ENCODE results near the gene SP8. TPM values are rescaled to one million over a fixed set of nuclear protein-coding genes. Genes with fewer than 3 reads are reported as not detected.

The SP8 gene
- total and polyA plus RNA-seq, 9 donors: 0.18 TPM; not detected in 8

DNA sequence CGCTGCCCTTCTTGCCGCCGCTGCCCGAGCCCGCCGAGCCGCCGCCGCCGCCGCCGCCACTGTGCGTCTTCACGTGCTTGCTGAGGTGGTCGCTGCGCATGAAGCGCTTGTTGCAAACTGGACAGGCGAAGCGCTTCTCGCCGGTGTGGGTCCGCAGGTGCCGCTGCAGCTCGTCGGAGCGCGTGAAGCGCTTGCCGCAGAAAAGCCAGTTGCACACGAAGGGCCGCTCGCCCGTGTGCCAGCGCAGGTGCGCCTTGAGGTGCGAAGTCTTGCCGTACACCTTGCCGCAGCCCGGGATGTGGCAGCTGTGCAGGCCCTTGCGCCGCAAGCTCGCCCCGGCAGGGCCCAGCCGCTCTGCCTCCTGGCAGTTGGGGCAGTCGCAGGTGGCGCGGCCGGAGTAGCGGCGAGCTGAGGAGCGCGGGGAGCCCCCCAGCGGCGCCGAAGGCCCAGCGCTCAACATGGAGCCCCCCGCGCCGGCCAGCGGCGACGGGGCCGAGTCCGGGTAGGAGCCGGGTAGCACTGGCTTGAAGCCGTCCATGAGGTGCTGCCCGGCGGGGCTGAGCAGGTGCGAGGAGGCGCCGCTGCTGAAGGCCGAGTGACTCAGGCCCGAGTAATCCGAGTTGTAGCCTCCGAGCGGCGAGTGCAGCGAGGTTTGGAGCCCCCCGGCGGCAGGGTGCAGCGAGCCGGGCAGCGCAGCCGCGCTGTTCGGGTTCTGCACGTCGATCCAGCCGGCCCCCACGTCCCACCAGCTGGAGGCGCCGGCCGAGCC, 2.1 kb downstream of the SP8 start:
- no peak overlapping the region for H3K27ac ChIP-seq
- TF ChIP-seq POLR2A (IDR thresholded peaks at IDR 0.05) (no peak), EP300 (IDR thresholded peaks at IDR 0.05) (no peak)
- TF ChIP-seq, protein P1, sequence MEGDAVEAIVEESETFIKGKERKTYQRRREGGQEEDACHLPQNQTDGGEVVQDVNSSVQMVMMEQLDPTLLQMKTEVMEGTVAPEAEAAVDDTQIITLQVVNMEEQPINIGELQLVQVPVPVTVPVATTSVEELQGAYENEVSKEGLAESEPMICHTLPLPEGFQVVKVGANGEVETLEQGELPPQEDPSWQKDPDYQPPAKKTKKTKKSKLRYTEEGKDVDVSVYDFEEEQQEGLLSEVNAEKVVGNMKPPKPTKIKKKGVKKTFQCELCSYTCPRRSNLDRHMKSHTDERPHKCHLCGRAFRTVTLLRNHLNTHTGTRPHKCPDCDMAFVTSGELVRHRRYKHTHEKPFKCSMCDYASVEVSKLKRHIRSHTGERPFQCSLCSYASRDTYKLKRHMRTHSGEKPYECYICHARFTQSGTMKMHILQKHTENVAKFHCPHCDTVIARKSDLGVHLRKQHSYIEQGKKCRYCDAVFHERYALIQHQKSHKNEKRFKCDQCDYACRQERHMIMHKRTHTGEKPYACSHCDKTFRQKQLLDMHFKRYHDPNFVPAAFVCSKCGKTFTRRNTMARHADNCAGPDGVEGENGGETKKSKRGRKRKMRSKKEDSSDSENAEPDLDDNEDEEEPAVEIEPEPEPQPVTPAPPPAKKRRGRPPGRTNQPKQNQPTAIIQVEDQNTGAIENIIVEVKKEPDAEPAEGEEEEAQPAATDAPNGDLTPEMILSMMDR (IDR thresholded peaks at IDR 0.05): no peak
- H3K27me3 ChIP-seq: no peaks in the 10 kb centered on the region
- intact Hi-C loops (cut with DNase I): no loop called here
- peaks cover 0 to 3% of the 10 kb centered on the region in 2 donors for H3K9me3 ChIP-seq
- no peaks in the 10 kb centered on the region for H3K36me3 ChIP-seq
- no peak for DNase-seq
- no peak overlapping the region for H3K4me3 ChIP-seq
- peaks cover 14% of the 10 kb centered on the region for H3K4me1 ChIP-seq (ENCODE audit: insufficient read depth)
- WGBS, 3 donors: 2 to 5% (median 4%) methylated on average over 40 to 93 of the region's 93 CpGs

DNA sequence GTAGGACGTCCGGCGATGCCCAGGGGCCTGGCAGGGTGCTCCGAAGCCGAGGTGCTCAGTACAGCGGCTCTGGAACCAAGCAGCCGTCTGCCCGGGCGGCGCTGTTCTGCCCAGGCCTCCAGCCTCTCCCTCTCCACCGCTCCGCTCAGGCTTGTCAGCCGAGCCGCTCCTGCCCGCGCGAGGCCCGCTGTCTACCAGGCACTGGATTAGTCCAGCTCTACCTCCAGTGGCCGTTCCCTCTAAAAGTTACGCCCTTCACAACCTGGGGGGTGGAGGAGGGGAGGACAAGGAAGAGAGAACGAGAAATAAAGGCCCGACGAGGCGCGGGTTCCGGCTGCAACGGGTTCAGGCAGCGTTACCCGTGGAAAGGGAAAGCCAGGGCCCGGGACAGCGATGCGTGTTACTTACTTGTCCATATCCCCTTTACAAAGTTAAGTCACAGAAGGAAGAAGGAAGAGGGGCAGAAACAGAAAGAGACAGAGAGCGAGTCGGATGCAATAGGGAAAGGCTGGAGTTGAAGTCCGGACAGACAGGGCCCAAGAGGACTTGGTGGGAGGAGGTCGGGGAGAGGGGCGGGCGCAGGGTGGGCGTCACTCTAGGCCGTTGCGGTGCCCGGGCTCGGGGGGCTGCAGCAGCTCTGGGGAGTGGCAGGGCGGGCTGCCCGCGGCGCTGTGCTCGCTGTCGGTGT, 2.8 kb downstream of the SP8 start:
- 2% methylated on average over 47 to 49 of the region's 49 CpGs for WGBS, 3 donors
- intact Hi-C loops (cut with DNase I): no loop called here
- DNase-seq: no peak

DNA sequence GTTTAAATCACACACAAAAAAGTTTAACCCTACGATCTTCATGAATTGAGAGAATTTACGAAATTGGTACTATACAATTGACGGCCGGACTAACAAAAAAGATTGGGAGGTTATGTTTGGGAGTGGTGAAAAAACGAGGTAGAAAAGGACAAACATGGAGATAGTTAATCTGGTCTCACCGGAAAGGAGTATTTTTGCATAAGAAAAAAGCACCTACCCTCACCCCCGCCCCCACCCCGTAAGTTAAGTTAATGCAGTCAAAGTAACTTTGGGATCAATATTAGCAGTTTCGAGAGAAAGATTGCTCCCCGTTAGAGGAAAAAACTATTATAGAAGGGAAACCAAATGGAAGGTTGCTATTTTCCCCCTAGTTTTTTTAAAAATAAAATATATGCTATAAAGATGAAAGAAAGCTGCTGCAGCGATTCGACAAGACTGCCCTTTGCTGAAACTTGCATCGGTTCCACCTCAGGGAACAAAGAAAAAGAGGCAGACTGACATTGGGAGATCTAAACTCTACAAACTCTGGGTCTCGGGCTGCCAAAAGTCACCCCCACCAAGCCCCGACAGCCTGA, 3.5 kb downstream of the SP8 start:
- Histone ChIP-seq H3K9me3 (peaks cover 0 to 3% of the 10 kb centered on the region in 2 donors), H3K4me3 (no peak overlapping the region), H3K27me3 (no peaks in the 10 kb centered on the region), H3K4me1 (ENCODE audit: insufficient read depth) (peaks cover 14% of the 10 kb centered on the region), H3K27ac (no peak overlapping the region), H3K36me3 (no peaks in the 10 kb centered on the region)
- TF ChIP-seq POLR2A (IDR thresholded peaks at IDR 0.05): no peak
- TF ChIP-seq, protein P1 (IDR thresholded peaks at IDR 0.05): no peak
- no peak for TF ChIP-seq EP300 (IDR thresholded peaks at IDR 0.05)
- DNase-seq: no peak
- 13 to 18% (median 17%) methylated on average over 15 of the region's 15 CpGs for WGBS, 3 donors
- intact Hi-C loops (cut with DNase I): no loop called here

More for the DNA sequence above, 2.8 kb downstream of the SP8 start:
- Histone ChIP-seq H3K4me1 (ENCODE audit: insufficient read depth) (peaks cover 14% of the 10 kb centered on the region), H3K36me3 (no peaks in the 10 kb centered on the region), H3K27ac (no peak overlapping the region), H3K27me3 (no peaks in the 10 kb centered on the region), H3K9me3 (peaks cover 0 to 3% of the 10 kb centered on the region in 2 donors), H3K4me3 (no peak overlapping the region)
- TF ChIP-seq POLR2A (IDR thresholded peaks at IDR 0.05) (no peak), EP300 (IDR thresholded peaks at IDR 0.05) (no peak)
- TF ChIP-seq, protein P1 (IDR thresholded peaks at IDR 0.05): no peak

GRCh38 chr7:20779041-20779440, 7.6 kb downstream of the SP8 start:
- peaks cover 2% of the 10 kb centered on the region for H3K27me3 ChIP-seq
- peaks cover 1% of the 10 kb centered on the region for H3K4me1 ChIP-seq (ENCODE audit: insufficient read depth)
- TF ChIP-seq POLR2A (IDR thresholded peaks at IDR 0.05) (no peak), EP300 (IDR thresholded peaks at IDR 0.05) (no peak)
- TF ChIP-seq, protein P1 (IDR thresholded peaks at IDR 0.05): no peak
- no peaks in the 10 kb centered on the region for H3K36me3 ChIP-seq
- intact Hi-C loops (cut with DNase I): no loop called here
- no peak for DNase-seq
- H3K27ac ChIP-seq: no peak overlapping the region
- WGBS, 3 donors: 17 to 26% (median 25%) methylated on average over 16 of the region's 16 CpGs
- no peak overlapping the region for H3K4me3 ChIP-seq
- peaks cover 0 to 3% of the 10 kb centered on the region in 2 donors for H3K9me3 ChIP-seq

Data from ovary (tissue), 9 donors.